ENCODE measurements around the gene YRDC. TPM values are rescaled to one million over a fixed set of nuclear protein-coding genes. Genes with fewer than 3 reads are reported as not detected.

YRDC gene
- total and polyA plus RNA-seq, 7 donors: 3.4 to 36.0 (median 11.3) TPM

GRCh38 chr1:37839676-37840075 lies 31.7 kb upstream of the YRDC start:
- TF ChIP-seq CTCF (IDR thresholded peaks at IDR 0.05): no peak
- peaks cover 7 to 54% of the 10 kb centered on the region in 2 donors for H3K36me3 ChIP-seq (ENCODE audit: insufficient read depth in 1 of 2, low read depth in 1 of 2)
- no peaks in the 10 kb centered on the region for H3K9me3 ChIP-seq
- no peak overlapping the region for H3K4me3 ChIP-seq
- no peaks in the 10 kb centered on the region for H3K27me3 ChIP-seq (ENCODE audit: insufficient read depth in 3 of 3, low read length in 2 of 3)
- intact Hi-C loops (cut with DNase I): no loop called here
- WGBS, 3 donors: 92 to 93% (median 92%) methylated on average over 10 of the region's 10 CpGs
- no peak for DNase-seq
- H3K27ac ChIP-seq: no peak overlapping the region
- H3K4me1 ChIP-seq: no peaks in the 10 kb centered on the region
- ATAC-seq: no peak

GRCh38 chr1:37836788-37837187 lies 28.8 kb upstream of the YRDC start:
- Histone ChIP-seq H3K27ac (no peak overlapping the region), H3K4me3 (no peak overlapping the region), H3K27me3 (ENCODE audit: insufficient read depth in 3 of 3, low read length in 2 of 3) (no peaks in the 10 kb centered on the region), H3K9me3 (no peaks in the 10 kb centered on the region), H3K36me3 (ENCODE audit: insufficient read depth in 1 of 2, low read depth in 1 of 2) (peaks cover 9 to 83% of the 10 kb centered on the region in 2 donors), H3K4me1 (no peaks in the 10 kb centered on the region)
- no peak for TF ChIP-seq CTCF (IDR thresholded peaks at IDR 0.05)
- DNase-seq: no peak
- ATAC-seq: no peak
- intact Hi-C loops (cut with DNase I): no loop called here
- WGBS, 3 donors: 58 to 98% (median 88%) methylated on average over 3 of the region's 3 CpGs

- no peak overlapping the region for H3K4me3 ChIP-seq
- 87 to 96% (median 89%) methylated on average over 2 of the region's 2 CpGs for WGBS, 3 donors
- no peak overlapping the region for H3K27ac ChIP-seq
- no peak for DNase-seq
- intact Hi-C loops (cut with DNase I): no loop called here
- H3K9me3 ChIP-seq: no peaks in the 10 kb centered on the region
- no peaks in the 10 kb centered on the region for H3K4me1 ChIP-seq
- ATAC-seq: no peak
- H3K36me3 ChIP-seq (ENCODE audit: insufficient read depth in 1 of 2, low read depth in 1 of 2): peaks cover 7 to 92% of the 10 kb centered on the region in 2 donors
- H3K27me3 ChIP-seq (ENCODE audit: insufficient read depth in 3 of 3, low read length in 2 of 3): no peaks in the 10 kb centered on the region
- TF ChIP-seq CTCF (IDR thresholded peaks at IDR 0.05): no peak
These were observed 23.8 kb upstream of the YRDC start for GRCh38 chr1:37831809-37832208.

- peaks cover 7 to 92% of the 10 kb centered on the region in 2 donors for H3K36me3 ChIP-seq (ENCODE audit: insufficient read depth in 1 of 2, low read depth in 1 of 2)
- DNase-seq: no peak
- no peaks in the 10 kb centered on the region for H3K27me3 ChIP-seq (ENCODE audit: insufficient read depth in 3 of 3, low read length in 2 of 3)
- no peak for TF ChIP-seq CTCF (IDR thresholded peaks at IDR 0.05)
- H3K9me3 ChIP-seq: no peaks in the 10 kb centered on the region
- H3K4me1 ChIP-seq: no peaks in the 10 kb centered on the region
- intact Hi-C loops (cut with DNase I): no loop called here
- no peak overlapping the region for H3K4me3 ChIP-seq
- H3K27ac ChIP-seq: no peak overlapping the region
- ATAC-seq: no peak
- 89 to 91% (median 90%) methylated on average over 4 of the region's 4 CpGs for WGBS, 3 donors
These were observed 23.1 kb upstream of the YRDC start for GRCh38 chr1:37831109-37831508.

GRCh38 chr1:37828410-37829074 lies 20.5 kb upstream of the YRDC start:
- Histone ChIP-seq H3K27ac (no peak overlapping the region), H3K9me3 (no peaks in the 10 kb centered on the region), H3K27me3 (ENCODE audit: insufficient read depth in 3 of 3, low read length in 2 of 3) (no peaks in the 10 kb centered on the region), H3K4me3 (no peak overlapping the region), H3K36me3 (ENCODE audit: insufficient read depth in 1 of 2, low read depth in 1 of 2) (peaks cover 4 to 87% of the 10 kb centered on the region in 2 donors), H3K4me1 (no peaks in the 10 kb centered on the region)
- no peak for ATAC-seq
- 89 to 94% (median 93%) methylated on average over 12 of the region's 12 CpGs for WGBS, 3 donors
- no peak for TF ChIP-seq CTCF (IDR thresholded peaks at IDR 0.05)
- intact Hi-C loops (cut with DNase I): no loop called here
- no peak for DNase-seq

Measured in psoas muscle (tissue), 8 donors.